ENCODE measurements around the gene C16orf96.

DNA sequence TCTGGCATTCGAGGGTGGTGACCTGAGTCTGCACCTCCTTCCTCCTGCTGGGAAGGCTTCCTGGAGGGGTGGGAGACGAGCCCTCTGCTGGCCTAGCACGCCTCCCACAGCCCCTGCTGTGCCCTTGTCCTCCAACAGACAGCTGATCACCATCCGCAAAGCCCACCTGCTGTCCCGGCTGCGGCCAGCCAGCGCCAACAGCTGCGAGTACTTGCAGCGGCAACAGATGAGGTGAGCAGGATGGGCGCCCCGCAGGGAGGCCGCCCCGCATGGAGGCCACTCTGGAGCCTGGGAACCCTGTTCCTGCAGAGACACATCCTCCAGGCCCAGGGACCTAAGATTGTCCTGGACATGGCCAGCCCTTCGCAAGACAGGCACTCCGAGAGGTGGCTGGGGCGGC is 36.9 kb downstream of the C16orf96 start:
- TF ChIP-seq, protein P1, sequence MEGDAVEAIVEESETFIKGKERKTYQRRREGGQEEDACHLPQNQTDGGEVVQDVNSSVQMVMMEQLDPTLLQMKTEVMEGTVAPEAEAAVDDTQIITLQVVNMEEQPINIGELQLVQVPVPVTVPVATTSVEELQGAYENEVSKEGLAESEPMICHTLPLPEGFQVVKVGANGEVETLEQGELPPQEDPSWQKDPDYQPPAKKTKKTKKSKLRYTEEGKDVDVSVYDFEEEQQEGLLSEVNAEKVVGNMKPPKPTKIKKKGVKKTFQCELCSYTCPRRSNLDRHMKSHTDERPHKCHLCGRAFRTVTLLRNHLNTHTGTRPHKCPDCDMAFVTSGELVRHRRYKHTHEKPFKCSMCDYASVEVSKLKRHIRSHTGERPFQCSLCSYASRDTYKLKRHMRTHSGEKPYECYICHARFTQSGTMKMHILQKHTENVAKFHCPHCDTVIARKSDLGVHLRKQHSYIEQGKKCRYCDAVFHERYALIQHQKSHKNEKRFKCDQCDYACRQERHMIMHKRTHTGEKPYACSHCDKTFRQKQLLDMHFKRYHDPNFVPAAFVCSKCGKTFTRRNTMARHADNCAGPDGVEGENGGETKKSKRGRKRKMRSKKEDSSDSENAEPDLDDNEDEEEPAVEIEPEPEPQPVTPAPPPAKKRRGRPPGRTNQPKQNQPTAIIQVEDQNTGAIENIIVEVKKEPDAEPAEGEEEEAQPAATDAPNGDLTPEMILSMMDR (conservative IDR thresholded peaks at IDR 0.05): no peak
- TF ChIP-seq ZFX (IDR thresholded peaks at IDR 0.05): no peak

Measured in C4-2B (cell line).